Measurements from ENCODE around the gene RCC1.

DNA sequence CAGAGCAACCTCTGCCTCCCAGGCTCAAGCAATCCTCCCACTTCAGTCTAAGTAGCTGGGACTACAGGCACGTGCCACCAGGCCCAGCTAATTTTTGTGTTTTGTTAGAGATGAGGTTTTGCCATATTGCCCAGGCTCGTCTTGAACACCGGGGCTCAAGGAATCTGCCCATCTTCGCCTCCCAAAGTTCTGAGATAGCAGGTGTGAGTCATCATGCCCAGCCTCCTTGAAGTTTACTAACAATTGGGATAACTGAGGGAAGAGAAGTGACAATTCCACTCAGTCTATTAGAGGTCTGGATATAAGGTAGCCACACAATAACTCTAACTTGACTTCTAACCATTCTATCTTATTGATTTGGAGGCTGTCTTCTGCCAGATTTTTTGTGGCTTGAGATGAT lies 6.3 kb upstream of the RCC1 start:
- TF ChIP-seq CTCF (conservative IDR thresholded peaks at IDR 0.05; ENCODE audit: low read depth in 2 of 2) (no peak), POLR2AphosphoS5 (IDR thresholded peaks at IDR 0.05; ENCODE audit: low read depth) (no peak), EZH2 (IDR thresholded peaks at IDR 0.05; ENCODE audit: low read depth, unreplicated experiment) (no peak), JUNB (IDR thresholded peaks at IDR 0.05; ENCODE audit: unreplicated experiment) (no peak), ETS1 (IDR thresholded peaks at IDR 0.05) (no peak), EZH2phosphoT487 (IDR thresholded peaks at IDR 0.05; ENCODE audit: unreplicated experiment) (no peak), CREB1 (CRISPR knock-in tag; IDR thresholded peaks at IDR 0.05; ENCODE audit: low read depth) (no peak)

All from GM23338 (cell line).